ENCODE measurements around the gene TCF4.

DNA sequence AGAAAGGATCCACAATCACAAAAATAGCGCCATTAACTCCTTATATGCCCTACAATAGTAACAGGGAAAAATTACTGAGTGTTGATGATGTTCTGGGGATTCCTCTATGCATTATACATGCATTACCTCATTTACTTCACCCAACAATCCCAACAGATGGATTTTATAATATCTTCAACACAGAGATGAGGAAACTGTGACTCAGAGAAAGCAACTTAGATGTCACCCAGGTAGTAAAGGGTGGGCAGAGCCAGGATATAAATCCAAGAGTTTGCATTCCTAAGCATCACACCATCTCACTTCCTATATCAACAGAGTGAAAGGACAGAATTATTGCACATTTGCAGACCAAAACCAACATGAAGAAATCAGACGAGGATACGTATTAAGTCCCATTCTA, 144.2 kb downstream of the TCF4 start:
- TF ChIP-seq, protein P1, sequence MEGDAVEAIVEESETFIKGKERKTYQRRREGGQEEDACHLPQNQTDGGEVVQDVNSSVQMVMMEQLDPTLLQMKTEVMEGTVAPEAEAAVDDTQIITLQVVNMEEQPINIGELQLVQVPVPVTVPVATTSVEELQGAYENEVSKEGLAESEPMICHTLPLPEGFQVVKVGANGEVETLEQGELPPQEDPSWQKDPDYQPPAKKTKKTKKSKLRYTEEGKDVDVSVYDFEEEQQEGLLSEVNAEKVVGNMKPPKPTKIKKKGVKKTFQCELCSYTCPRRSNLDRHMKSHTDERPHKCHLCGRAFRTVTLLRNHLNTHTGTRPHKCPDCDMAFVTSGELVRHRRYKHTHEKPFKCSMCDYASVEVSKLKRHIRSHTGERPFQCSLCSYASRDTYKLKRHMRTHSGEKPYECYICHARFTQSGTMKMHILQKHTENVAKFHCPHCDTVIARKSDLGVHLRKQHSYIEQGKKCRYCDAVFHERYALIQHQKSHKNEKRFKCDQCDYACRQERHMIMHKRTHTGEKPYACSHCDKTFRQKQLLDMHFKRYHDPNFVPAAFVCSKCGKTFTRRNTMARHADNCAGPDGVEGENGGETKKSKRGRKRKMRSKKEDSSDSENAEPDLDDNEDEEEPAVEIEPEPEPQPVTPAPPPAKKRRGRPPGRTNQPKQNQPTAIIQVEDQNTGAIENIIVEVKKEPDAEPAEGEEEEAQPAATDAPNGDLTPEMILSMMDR (IDR thresholded peaks at IDR 0.05): no peak
- no peak for TF ChIP-seq EZH2 (IDR thresholded peaks at IDR 0.05; ENCODE audit: borderline replicate concordance, insufficient read depth, low read depth, low read length, poor library complexity, severe bottlenecking)

Data from B cell (primary cell).